ENCODE measurements around the gene ABHD12. TPM values are rescaled to one million over a fixed set of nuclear protein-coding genes. Genes with fewer than 3 reads are reported as not detected.
A peak's percentile ranks its signal among the peaks of the same experiment; 100 is the strongest.

ABHD12 gene
- polyA plus RNA-seq, 4 donors = 28.0 to 93.9 (median 54.9) TPM

GRCh38 chr20:25284131-25284601 is 106.5 kb downstream of the ABHD12 start:
- Histone ChIP-seq H3K9me3 (ENCODE audit: control insufficient read depth in 2 of 2, insufficient read depth in 1 of 2, low read depth in 1 of 2, low read length in 1 of 2) (no peaks in the 10 kb centered on the region), H3K27me3 (ENCODE audit: control insufficient read depth in 3 of 3, insufficient read depth in 3 of 3, low read length in 3 of 3) (no peaks in the 10 kb centered on the region), H3K36me3 (ENCODE audit: control insufficient read depth in 3 of 3, insufficient read depth in 2 of 3, low read depth in 1 of 3, low read length in 3 of 3) (peaks cover 18 to 95% (median 30%) of the 10 kb centered on the region in 3 donors), H3K4me3 (ENCODE audit: low read depth in 1 of 3, low read length in 3 of 3) (no peak overlapping the region), H3K4me1 (ENCODE audit: control insufficient read depth in 3 of 3, insufficient read depth in 2 of 3, low read depth in 1 of 3, low read length in 2 of 3) (no peaks in the 10 kb centered on the region), H3K27ac (ENCODE audit: low read depth in 1 of 3, low read length in 2 of 3) (no peak overlapping the region)
- 93 to 96% (median 93%) methylated on average over 17 of the region's 17 CpGs for WGBS, 3 donors
- FAIRE-seq (no peak), DNase-seq (no peak)

GRCh38 chr20:25283221-25283951 is 107.2 kb downstream of the ABHD12 start:
- DNase-seq = no peak
- H3K9me3 ChIP-seq (ENCODE audit: control insufficient read depth in 2 of 2, insufficient read depth in 1 of 2, low read depth in 1 of 2, low read length in 1 of 2) = no peaks in the 10 kb centered on the region
- H3K27me3 ChIP-seq (ENCODE audit: control insufficient read depth in 3 of 3, insufficient read depth in 3 of 3, low read length in 3 of 3) = no peaks in the 10 kb centered on the region
- 93 to 97% (median 93%) methylated on average over 23 to 24 of the region's 24 CpGs for WGBS, 3 donors
- FAIRE-seq = no peak
- no peak overlapping the region for H3K4me3 ChIP-seq (ENCODE audit: low read depth in 1 of 3, low read length in 3 of 3)
- no peaks in the 10 kb centered on the region for H3K4me1 ChIP-seq (ENCODE audit: control insufficient read depth in 3 of 3, insufficient read depth in 2 of 3, low read depth in 1 of 3, low read length in 2 of 3)
- H3K27ac ChIP-seq (ENCODE audit: low read depth in 1 of 3, low read length in 2 of 3) = no peak overlapping the region
- peaks cover 18 to 96% (median 31%) of the 10 kb centered on the region in 3 donors for H3K36me3 ChIP-seq (ENCODE audit: control insufficient read depth in 3 of 3, insufficient read depth in 2 of 3, low read depth in 1 of 3, low read length in 3 of 3)

- 91 to 94% (median 93%) methylated on average over 11 of the region's 11 CpGs for WGBS, 3 donors
- no peak overlapping the region for H3K4me3 ChIP-seq (ENCODE audit: low read depth in 1 of 3, low read length in 3 of 3)
- FAIRE-seq = no peak
- H3K27ac ChIP-seq (ENCODE audit: low read depth in 1 of 3, low read length in 2 of 3) = peak overlapping the region in 1 of 3 donors; percentile 51
- H3K27me3 ChIP-seq (ENCODE audit: control insufficient read depth in 3 of 3, insufficient read depth in 3 of 3, low read length in 3 of 3) = no peaks in the 10 kb centered on the region
- H3K9me3 ChIP-seq (ENCODE audit: control insufficient read depth in 2 of 2, insufficient read depth in 1 of 2, low read depth in 1 of 2, low read length in 1 of 2) = no peaks in the 10 kb centered on the region
- H3K4me1 ChIP-seq (ENCODE audit: control insufficient read depth in 3 of 3, insufficient read depth in 2 of 3, low read depth in 1 of 3, low read length in 2 of 3) = no peaks in the 10 kb centered on the region
- H3K36me3 ChIP-seq (ENCODE audit: control insufficient read depth in 3 of 3, insufficient read depth in 2 of 3, low read depth in 1 of 3, low read length in 3 of 3) = peaks cover 19 to 96% (median 31%) of the 10 kb centered on the region in 3 donors
- DNase-seq = no peak
Measured at GRCh38 chr20:25282796-25283195, 107.8 kb downstream of the ABHD12 start.

- 87 to 93% (median 92%) methylated on average over 22 of the region's 22 CpGs for WGBS, 3 donors
- DNase-seq (no peak), FAIRE-seq (no peak)
- Histone ChIP-seq H3K4me3 (ENCODE audit: low read depth in 1 of 3, low read length in 3 of 3) (no peak overlapping the region), H3K9me3 (ENCODE audit: control insufficient read depth in 2 of 2, insufficient read depth in 1 of 2, low read depth in 1 of 2, low read length in 1 of 2) (no peaks in the 10 kb centered on the region), H3K36me3 (ENCODE audit: control insufficient read depth in 3 of 3, insufficient read depth in 2 of 3, low read depth in 1 of 3, low read length in 3 of 3) (peaks cover 20 to 96% (median 30%) of the 10 kb centered on the region in 3 donors), H3K27me3 (ENCODE audit: control insufficient read depth in 3 of 3, insufficient read depth in 3 of 3, low read length in 3 of 3) (no peaks in the 10 kb centered on the region), H3K27ac (ENCODE audit: low read depth in 1 of 3, low read length in 2 of 3) (peak overlapping the region in 2 of 3 donors; percentile 33 to 51), H3K4me1 (ENCODE audit: control insufficient read depth in 3 of 3, insufficient read depth in 2 of 3, low read depth in 1 of 3, low read length in 2 of 3) (no peaks in the 10 kb centered on the region)
Measured at GRCh38 chr20:25282034-25282781, 108.4 kb downstream of the ABHD12 start.

- H3K27ac ChIP-seq (ENCODE audit: low read depth in 1 of 3, low read length in 2 of 3) = no peak overlapping the region
- FAIRE-seq = no peak
- H3K9me3 ChIP-seq (ENCODE audit: control insufficient read depth in 2 of 2, insufficient read depth in 1 of 2, low read depth in 1 of 2, low read length in 1 of 2) = no peaks in the 10 kb centered on the region
- no peaks in the 10 kb centered on the region for H3K27me3 ChIP-seq (ENCODE audit: control insufficient read depth in 3 of 3, insufficient read depth in 3 of 3, low read length in 3 of 3)
- peaks cover 17 to 96% (median 35%) of the 10 kb centered on the region in 3 donors for H3K36me3 ChIP-seq (ENCODE audit: control insufficient read depth in 3 of 3, insufficient read depth in 2 of 3, low read depth in 1 of 3, low read length in 3 of 3)
- no peak for DNase-seq
- no peak overlapping the region for H3K4me3 ChIP-seq (ENCODE audit: low read depth in 1 of 3, low read length in 3 of 3)
- no peaks in the 10 kb centered on the region for H3K4me1 ChIP-seq (ENCODE audit: control insufficient read depth in 3 of 3, insufficient read depth in 2 of 3, low read depth in 1 of 3, low read length in 2 of 3)
- WGBS, 3 donors = 87 to 94% (median 92%) methylated on average over 21 of the region's 21 CpGs
Measured at GRCh38 chr20:25281541-25281991, 109.1 kb downstream of the ABHD12 start.

GRCh38 chr20:25280574-25281535 is 109.8 kb downstream of the ABHD12 start:
- WGBS, 3 donors = 95 to 97% (median 96%) methylated on average over 33 of the region's 33 CpGs
- DNase-seq (no peak), FAIRE-seq (no peak)
- no peaks in the 10 kb centered on the region for H3K9me3 ChIP-seq (ENCODE audit: control insufficient read depth in 2 of 2, insufficient read depth in 1 of 2, low read depth in 1 of 2, low read length in 1 of 2)
- no peaks in the 10 kb centered on the region for H3K4me1 ChIP-seq (ENCODE audit: control insufficient read depth in 3 of 3, insufficient read depth in 2 of 3, low read depth in 1 of 3, low read length in 2 of 3)
- no peak overlapping the region for H3K27ac ChIP-seq (ENCODE audit: low read depth in 1 of 3, low read length in 2 of 3)
- no peaks in the 10 kb centered on the region for H3K27me3 ChIP-seq (ENCODE audit: control insufficient read depth in 3 of 3, insufficient read depth in 3 of 3, low read length in 3 of 3)
- H3K4me3 ChIP-seq (ENCODE audit: low read depth in 1 of 3, low read length in 3 of 3) = no peak overlapping the region
- peaks cover 17 to 95% (median 34%) of the 10 kb centered on the region in 3 donors for H3K36me3 ChIP-seq (ENCODE audit: control insufficient read depth in 3 of 3, insufficient read depth in 2 of 3, low read depth in 1 of 3, low read length in 3 of 3)

- no peak for DNase-seq
- Histone ChIP-seq H3K27ac (ENCODE audit: low read depth in 1 of 3, low read length in 2 of 3) (no peak overlapping the region), H3K4me1 (ENCODE audit: control insufficient read depth in 3 of 3, insufficient read depth in 2 of 3, low read depth in 1 of 3, low read length in 2 of 3) (no peaks in the 10 kb centered on the region), H3K4me3 (ENCODE audit: low read depth in 1 of 3, low read length in 3 of 3) (no peak overlapping the region), H3K27me3 (ENCODE audit: control insufficient read depth in 3 of 3, insufficient read depth in 3 of 3, low read length in 3 of 3) (no peaks in the 10 kb centered on the region), H3K9me3 (ENCODE audit: control insufficient read depth in 2 of 2, insufficient read depth in 1 of 2, low read depth in 1 of 2, low read length in 1 of 2) (no peaks in the 10 kb centered on the region), H3K36me3 (ENCODE audit: control insufficient read depth in 3 of 3, insufficient read depth in 2 of 3, low read depth in 1 of 3, low read length in 3 of 3) (peaks cover 15 to 95% (median 33%) of the 10 kb centered on the region in 3 donors)
- FAIRE-seq = no peak
- 63 to 83% (median 68%) methylated on average over 15 of the region's 15 CpGs for WGBS, 3 donors
Measured at GRCh38 chr20:25280051-25280573, 110.5 kb downstream of the ABHD12 start.
